CD4-positive, alpha-beta T cell treated with Interleukin-1 beta for 1 hour (primary cell): Measurements from ENCODE around the gene FAM162B.
"Not testable (repeated sequence)": the region's sequence is repeated elsewhere in the genome, so short reads cannot be mapped to it uniquely, and the experiment has no call there.

Experiments used
- DNase-seq, 2 donors: peaks; one replicate each; pipeline ENCODE4 v3.0.0-alpha.2; 2020 to 2022

Gene FAM162B

DNA sequence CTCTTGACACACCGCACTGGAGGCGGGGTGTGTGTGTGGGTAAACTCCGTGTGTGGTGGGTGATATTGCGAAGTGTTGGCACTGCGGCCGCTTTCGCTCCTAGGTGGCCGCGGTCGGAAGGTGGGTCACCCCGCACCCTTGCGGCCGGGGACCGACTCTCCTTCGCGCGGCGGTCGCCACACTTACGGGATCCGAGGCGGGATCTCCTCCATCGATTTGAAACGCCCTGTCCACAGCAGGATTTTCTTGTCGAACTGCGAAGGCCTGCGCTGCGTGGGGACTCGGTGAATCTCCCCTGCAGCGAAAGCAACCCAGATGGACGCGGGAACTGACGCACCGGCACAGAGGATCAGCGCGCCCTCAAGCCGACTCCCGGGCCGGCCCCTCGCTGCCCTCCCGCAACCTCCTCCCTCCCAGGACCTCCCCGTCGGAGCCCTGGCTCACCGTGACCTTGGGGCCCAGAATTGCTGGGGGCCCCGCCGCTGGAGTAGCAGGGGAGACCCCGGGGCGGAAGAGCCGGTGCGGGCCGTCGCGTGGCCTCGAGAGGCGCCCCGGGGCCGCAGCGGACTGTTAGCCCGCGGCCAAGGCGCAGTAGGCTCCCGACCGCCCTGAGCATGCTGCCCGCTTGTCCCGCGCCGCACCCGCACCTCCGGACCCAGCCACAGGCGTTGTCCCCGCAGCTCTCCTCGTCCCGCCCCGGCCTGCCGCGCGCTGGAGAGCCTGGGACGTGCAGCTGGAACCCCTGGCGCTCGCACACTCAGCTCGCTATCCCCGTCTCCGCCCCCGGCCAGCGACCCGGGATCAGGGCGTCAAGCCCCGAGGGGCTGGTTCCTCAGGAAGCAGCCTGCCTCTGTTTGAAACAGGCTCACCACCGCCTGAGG, at the start of gene FAM162B:
TSS of gene FAM162B (minus strand) at position 759 of the 881 bp plus-strand sequence. CDS start at position 616, 143 bp downstream.
- DNase-seq: no peak

DNA sequence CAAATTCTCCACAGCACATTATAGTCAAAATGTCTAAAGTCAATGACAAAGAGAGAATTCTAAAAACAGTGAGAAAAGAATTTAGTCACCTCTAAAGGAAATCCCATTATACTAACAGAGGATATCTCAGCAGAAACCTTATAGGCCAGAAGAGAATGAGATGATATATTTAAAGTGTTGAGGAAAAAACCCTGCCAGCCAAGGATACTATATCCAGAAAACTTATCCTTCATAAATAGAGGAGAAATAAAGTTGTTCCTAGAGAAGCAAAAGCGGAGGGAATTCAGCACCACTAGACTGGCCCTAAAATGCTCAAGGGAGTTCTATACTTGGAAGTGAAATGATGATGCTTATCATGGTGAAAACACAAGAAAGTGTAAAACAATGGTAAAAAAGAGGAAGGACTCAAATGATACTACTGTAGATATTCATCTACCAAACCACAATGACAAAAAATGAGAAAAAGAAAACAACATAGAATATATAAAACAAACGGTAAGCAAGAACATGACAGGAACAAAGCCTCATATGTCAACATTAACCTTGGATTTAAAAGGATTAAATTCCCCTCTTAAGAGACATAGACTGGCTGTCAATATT, 46.6 kb upstream of the FAM162B start:
- DNase-seq: no peak

DNA sequence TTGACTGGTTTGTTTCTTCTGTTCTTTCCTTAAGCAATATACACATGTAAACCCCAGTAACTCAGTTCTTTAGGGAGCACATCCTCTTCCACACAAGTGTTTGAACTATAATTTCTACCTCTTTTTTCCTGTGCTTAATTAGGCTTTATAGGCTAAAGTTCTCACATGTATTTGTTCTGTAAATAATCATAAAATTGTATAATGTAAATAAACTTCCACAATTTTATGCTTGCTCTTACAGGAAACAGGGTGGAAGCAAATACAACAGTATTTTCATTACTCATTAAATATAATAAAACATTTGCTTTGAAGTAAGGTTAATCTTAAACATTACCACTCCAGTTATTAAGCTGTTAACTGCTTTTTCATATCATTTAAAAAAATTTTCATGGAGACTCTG, 36.5 kb upstream of the FAM162B start:
- no peak for DNase-seq

DNA sequence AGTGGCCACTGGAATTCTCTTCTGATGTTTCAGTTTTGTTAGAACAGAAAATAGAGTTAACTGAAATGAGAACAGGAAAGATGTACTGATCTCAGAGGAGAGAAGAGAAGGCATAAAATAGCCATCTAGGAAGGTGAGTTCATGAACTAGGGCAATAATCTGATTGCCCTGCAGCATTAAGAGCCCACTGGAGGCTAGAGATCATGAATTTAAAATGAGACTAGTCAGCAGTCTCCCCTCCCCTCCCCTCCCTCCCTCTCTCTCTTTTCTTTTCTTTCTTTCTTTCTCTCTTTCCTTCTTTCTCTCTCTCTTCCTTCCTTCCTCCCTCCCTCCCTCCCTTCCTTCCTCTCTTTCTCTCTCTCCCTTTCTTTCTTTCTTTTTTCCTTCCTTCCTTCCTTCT, 34.4 kb upstream of the FAM162B start:
- no peak for DNase-seq

DNA sequence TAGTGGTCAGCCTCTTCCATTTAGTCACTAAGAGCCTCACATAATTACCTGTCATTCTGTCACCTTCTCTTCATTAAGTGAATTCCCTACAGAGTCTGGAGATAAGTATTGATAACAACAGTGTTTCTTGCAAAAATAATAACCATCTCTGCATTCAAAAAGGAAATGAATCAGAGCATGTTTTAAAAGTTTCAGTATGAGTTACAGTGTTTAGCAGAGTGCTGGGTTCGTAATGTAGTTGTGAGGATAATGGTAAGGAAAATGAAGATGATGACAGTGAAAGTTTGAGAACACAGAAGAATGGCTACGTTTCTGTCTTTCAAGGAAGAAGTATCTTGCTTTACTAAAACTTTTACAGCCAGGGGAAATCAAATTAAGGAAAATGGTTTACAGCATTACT, 32.1 kb upstream of the FAM162B start:
- DNase-seq: no peak

DNA sequence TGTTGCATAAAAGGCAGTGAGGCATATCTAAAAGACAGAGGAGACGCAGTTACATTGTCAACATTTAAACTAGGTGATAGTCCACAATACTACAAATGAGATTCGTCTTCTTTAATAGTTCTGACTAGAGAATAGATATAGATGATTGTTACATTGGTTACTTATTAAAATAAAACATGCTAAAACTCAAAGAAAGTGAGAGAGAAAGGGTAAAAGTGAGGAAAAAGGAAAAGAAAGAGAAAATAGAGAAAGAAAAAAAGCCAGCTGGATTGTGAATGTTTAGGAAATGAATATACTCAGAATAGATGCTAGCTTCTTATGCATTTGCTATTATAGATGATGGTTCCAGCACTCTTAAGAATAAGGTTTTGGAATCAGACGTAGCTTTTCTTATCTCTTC, 27.7 kb upstream of the FAM162B start:
- no peak for DNase-seq

DNA sequence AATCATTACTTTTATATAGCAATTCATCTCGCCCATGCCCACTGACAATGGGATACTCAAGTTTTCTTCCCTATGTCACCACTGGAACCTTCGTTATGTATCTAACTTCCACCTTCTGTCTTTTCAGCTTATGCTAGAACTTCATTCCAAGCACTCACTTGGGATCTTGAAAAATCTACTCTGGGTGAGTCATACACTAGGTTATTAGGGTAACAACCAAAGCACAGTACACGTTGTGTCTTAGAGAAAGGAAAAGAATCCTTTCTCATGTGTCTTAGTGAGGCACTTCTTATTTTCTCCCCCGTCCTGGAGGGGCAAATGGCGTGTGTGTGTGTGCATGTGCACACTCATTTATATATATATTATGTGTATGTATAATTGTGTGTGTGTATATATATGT, 18.3 kb upstream of the FAM162B start:
- DNase-seq: no peak

DNA sequence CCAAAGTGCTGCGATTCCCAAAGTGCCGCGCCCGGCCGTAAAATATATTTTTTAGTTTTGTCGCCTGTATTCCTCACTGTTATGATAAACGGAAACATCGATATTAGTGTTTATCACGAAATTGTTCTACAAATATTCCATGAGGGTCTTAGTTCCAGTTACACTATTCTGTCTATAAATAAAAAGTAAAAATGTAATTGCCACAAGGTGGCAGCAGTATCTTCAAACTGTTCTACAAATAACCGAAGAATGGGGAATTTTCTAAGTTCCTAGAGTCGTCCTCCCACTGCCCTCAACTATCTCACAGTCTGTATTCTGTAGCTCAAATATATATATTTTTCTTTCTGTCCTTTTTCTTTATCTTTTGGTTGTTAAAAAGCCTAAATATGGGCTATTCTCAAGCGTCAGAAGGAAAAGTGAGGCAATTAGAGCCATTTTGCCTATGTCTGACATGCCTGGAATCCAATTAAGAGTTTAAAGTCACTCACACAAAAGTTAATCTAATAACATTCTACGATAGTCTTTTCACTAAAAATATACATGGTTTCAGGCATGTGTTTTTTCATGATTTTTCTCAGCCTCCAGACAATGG, 14.2 kb upstream of the FAM162B start:
- peak in 1 of 2 donors; percentile 2 for DNase-seq

DNA sequence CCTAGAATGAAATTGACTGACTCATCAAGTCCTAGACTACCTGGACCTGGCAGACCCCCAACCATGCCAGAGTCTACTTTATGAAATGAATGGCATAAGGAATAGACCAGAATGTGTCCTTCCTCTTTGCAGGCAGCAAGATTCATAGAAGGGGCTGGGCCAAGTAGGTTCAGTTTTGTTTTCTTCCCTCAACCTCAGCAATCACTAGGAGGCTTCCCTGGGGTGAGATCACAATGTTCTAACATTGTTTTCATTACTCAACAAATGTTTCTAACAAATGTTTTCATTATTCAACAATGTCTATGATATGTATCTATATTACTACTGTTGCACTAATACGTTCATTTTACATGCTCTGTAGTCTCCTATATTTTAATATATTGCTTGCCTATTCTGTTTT, 8.4 kb upstream of the FAM162B start:
- no peak for DNase-seq

DNA sequence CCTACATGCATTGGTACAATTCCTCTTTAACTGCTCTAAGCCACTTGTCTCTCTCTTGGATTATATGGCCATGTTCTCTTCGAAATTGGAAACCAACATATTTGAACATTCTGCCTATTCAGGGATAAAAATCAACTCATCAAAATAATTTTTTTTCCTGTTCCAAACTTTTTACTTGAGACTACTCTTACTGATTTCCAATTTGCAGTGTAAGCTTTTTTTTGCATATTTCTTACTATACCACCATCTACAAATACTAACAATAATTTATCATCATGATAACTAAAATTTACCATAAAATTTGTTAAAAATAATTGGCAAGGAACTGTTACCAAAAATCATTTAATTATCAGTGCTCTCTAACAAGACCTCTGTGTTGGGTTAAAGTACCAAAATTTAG, 6.9 kb upstream of the FAM162B start:
- DNase-seq: no peak

DNA sequence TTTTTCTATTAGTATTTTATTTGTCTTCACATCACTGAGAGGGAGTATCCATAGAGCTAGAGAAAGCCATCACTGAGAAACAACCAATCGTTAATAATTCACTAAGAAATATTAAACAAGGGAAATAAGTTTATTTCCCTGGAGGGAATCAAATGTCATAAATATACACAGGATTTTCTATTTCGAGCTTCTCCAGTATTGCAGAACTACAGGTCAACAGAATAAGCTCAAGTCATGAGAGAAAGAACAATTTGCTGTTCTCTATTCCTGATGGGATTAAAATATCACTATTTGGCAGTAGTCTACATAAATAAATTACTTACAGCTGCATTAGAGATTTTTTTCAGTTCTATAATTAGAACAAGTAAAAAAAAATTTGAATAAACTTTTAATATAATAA, 2.2 kb upstream of the FAM162B start:
- DNase-seq: no peak

DNA sequence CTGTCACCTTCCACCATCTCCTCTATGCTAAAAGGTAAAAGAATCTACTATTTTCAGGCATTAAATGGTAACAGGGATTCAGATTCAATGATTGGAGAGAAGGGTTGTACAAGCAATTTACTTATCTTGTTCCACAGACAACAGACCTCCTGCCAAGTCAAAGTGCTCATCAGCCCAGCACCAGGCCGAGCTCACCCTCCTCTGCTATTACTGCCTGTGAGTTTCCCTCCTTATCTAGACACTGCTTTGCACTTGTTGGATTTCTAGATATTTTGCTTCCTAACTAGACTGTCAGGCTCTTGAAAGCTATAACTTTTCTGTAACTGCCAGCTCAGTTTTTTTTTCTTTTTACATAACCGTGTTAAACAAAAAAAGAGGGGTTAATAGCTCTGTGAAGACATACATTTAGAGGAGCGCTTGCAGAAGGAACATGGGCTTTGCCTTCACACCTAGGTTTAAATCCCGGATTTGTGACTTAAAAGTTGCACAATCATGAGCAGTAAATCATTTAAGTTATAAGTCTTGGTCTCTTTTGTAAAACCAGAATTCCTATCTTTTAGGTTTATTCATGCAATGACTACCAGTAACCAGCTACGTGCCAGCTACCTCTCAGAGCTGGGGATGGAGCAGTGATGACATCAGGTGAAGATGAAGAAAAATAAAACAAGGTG, 1.1 kb upstream of the FAM162B start:
- no peak for DNase-seq

DNA sequence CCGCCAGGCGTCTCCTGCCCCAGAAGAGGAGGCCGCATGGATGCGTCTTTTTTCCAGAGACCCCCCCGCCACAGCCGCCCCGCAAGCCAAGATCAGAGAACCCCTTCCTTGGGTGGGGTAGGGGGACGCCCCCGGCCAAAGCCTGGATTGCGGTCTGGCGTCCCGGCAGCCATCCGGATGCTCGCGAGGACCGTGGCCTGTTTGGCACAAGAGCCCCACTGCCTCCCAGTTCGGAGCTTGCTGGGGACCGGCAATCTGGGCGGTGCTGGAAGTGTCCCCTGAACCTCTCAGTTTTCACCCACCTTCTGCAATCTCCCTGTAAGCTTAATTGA, 924 bp downstream of the FAM162B start:
- no peak for DNase-seq

DNA sequence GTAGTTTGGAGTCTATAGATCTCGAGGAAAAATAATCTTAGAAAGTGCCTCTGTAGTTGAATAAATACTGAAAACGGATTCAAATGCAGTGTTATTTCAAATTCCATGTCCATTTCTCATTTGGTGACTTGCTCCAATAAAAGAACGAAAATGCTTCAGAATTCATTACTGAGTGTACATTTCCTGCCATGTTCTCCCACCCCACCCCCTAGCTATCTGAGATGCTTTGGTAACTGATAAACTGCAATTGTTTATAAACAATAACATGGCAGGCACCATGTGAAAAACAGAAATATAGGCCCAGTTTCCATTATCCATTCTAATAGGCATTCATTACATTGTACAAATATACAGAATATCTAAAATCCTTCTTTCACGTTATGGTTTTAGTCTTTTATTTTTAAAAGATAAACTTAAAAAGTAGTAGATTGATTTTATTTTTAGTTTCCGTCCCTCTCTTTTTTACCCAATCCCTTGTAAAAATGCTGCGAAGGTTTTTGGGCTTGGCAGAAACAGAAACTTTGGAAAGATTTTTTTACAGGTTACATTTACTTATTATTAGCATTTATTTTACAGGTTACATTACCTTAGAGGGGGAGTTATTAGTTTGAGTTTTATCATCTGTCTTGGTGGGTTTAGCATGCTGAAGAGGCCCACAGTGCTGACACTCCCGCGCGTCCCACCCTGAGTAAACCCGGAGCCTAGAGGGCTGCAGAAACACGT, 1.5 kb downstream of the FAM162B start:
- DNase-seq: no peak

DNA sequence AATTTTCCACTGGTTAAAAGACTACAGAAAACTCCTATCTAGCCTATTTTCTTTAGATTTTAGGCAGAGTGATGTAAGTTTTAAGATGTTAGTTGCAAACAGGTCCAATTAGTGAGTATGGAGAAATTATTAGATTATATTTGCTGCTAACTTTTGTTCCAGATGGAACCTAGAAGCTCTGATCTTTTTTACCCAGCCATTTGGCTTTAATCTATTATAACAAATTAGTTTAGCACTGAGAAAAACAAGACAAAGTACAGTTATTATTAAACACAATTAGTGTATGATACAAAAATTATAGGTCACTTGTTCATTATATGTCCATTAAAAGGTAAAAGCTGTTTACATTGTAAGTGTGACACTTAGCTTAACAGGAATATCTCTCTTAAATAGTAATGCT, 2.5 kb downstream of the FAM162B start:
- DNase-seq: no peak

DNA sequence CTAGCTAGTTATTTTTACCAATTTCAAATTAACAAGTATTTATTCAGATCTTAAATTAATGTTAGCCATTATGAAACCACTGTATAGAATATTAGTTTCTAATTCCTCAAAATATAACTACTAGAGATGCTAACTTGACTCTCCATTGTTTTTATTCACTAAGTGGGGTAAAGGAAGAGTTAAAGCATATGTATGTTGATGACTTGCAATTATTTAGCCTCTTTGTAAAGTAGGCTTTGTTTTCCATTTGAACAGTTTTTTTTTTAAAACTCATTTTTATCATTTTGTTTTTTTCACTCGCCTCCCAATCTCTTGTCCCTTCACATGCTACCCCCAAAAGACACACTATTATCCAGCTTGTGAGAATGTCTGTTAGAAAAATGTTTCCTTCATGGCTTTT, 3.3 kb downstream of the FAM162B start:
- no peak for DNase-seq

DNA sequence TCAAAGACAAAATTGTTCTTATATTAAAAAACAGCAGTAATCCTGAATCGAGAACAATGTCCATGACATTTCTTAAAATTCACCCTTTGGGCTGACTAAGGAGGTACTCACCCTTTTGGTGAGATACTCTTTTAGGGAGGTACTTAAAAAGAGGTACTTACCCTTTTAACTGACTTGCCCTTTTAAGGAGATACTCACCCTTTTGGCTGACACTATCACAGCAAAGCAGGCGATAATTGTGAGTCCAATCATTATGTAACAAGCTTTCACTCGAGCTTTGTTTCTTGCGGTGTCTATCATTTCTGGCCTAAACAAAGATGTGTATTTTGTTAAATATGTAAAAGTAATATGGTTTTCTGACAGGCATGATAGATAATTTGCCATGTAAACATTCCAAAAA, 3.7 kb downstream of the FAM162B start:
- DNase-seq: no peak

DNA sequence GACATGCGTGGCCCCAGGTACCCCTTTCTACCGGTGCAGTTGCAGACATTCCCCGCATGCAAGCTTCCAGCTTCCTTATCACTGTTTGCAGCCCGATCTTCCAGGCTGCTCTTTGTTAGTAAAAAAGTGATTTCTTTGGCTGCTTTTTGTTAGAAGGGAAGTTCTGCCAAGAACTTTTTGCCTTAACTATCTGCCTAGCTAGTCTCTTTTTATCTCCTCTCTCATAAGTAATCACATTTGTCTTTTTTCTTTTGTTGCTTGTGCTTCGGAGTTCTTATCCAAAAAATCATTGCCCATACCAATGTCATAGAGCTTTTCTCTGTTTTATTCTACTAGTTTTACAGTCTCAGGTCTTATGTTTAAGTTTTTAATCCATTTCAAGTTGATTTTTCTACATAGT, 20.3 kb downstream of the FAM162B start:
- no peak for DNase-seq

DNA sequence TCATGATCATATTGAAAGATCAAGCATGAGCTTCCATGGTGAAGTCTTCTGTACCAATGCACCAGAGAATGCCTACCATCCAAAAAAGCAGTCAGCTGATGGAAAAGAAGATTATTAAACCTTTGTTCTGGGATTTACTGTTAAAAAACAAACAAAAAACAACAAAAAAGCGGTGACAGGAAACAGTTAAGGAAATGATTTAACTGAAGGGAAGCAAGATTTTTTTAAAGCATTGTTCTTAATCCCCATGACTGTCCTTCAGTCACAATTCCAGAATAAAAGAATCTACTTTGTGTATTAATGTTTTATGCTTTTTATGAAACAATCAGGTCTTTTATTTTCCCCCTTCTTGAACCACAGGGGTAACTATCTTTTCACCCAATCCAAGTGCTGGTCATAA, 23.9 kb downstream of the FAM162B start:
- DNase-seq: no peak

DNA sequence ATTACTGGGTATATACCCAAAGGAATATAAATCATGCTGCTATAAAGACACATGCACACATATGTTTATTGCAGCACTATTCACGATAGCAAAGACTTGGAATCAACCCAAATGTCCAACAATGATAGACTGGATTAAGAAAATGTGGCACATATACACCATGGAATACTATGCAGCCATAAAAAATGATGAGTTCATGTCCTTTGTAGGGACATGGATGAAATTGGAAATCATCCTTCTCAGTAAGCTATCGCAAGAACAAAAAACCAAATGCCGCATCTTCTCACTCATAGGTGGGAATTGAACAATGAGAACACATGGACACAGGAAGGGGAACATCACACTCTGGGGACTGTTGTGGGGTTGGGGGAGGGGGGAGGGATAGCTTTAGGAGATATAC, 25.0 kb downstream of the FAM162B start:
- not testable (repeated sequence) for DNase-seq

DNA sequence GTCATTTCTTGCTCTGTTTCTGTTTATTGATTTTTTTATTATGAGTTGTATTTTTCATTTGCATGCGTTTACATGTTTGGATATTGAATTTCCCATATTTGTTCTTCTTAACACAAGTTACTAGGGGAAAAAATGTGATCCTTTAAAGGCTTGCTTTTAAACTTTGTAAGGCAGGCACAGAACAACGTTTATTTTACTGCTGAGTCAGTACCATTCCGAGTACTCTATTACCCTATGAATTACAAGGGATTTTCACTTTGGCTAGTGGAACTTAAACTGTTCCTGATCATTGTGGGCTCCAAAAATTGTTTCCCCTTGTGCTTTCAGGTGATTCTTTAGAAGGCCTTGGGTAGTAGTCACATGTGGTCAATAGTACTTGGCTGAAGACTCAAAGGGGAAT, 28.5 kb downstream of the FAM162B start:
- no peak for DNase-seq

DNA sequence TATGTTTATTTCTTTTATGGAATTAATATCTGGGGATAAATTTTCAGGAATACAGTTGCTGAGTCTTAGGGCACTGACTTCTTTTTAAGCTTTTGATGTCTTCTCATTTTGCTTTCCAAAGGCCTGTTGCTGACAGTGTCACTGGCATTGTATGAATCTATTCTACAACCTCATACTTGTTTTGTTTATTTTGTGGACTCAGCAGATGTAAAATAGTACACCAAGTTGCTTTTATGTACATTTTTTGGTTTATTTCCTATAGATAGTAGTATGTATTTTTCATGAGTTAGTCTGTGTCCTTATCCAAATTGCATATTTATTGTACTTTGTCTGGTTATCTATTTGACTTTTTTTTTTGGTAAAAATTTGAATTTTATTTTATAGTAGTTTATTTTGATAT, 35.0 kb downstream of the FAM162B start:
- DNase-seq: no peak

DNA sequence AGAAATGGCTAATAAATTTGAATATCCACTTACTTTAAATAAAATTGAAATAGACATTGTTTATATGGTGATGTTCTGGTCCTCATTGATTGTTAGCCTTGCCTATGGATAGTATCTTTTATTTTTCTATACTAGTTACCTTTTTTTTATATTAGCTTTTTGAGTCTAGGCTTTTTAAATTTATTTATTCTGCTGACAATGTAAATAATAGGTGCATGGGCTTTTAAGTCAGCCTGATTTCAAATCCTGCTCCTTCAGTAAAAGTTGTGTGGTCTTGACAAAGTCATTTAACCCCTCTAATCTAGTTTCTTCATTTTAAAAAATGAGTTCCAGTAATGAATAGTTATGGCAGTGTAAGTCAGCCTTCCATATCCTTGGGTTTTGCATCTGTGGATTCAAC, 38.6 kb downstream of the FAM162B start:
- DNase-seq: no peak
